ENCODE data around the gene PARD3. TPM values are rescaled to one million over a fixed set of nuclear protein-coding genes. Genes with fewer than 3 reads are reported as not detected.

PARD3 gene
- total RNA-seq, 1 experiment from 2014 or later: 44.2 TPM

GRCh38 chr10:34830217-34830822, 15.2 kb upstream of the PARD3 start:
- in situ Hi-C loops (cut with HindIII; ENCODE audit: low pct_unique_long_range_greater_than_20kb, low sequenced_read_pairs): no loop called here
- no peak for DNase-seq (ENCODE audit: low read depth, low spot score)

DNA sequence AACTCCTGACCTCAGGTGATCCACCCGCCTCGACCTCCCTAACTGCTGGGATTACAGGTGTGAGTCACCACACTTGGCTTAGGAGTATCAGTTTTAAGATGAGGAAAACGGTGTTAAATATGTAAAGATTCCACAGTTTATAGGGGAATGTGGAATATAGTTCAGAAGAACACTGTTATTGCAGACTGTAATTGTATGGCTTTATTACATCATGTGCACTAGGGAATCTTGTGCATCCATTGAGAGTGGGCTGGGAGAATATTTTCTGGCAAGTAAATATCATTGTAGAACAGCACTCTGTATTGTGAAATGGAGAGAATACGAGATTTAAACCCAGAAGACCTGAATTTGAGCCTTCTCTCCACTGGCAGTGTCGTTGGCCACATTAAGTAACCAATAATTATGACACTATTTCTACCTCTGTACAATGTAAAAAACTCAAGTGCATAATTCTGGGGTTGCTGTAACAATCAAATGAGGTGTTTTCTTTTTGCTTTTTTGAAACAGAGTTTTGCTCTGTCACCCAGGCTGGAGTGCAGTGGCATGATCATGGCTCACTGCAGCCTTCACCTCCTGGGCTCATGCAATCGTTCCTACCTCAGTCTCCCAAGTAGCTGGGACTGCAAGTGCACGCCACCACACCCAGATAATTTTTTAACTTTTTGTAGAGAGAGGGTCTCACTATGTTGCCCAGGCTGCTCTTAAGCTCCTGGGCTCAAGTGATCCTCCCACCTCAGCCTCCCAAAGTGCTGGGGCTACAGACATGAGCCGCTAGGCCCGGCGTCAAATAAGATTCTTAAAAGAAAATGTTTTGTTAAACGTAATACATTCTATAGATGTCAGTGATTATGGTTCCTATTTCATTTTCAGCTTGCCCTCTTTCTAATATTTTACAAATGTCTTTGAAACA, 12.0 kb upstream of the PARD3 start:
- no peak for DNase-seq (ENCODE audit: low read depth, low spot score)
- in situ Hi-C loops (cut with HindIII; ENCODE audit: low pct_unique_long_range_greater_than_20kb, low sequenced_read_pairs): no loop called here

GRCh38 chr10:34826221-34826620, 11.1 kb upstream of the PARD3 start:
- in situ Hi-C loops (cut with HindIII; ENCODE audit: low pct_unique_long_range_greater_than_20kb, low sequenced_read_pairs): no loop called here
- peak; percentile 22 for DNase-seq (ENCODE audit: low read depth, low spot score)

DNA sequence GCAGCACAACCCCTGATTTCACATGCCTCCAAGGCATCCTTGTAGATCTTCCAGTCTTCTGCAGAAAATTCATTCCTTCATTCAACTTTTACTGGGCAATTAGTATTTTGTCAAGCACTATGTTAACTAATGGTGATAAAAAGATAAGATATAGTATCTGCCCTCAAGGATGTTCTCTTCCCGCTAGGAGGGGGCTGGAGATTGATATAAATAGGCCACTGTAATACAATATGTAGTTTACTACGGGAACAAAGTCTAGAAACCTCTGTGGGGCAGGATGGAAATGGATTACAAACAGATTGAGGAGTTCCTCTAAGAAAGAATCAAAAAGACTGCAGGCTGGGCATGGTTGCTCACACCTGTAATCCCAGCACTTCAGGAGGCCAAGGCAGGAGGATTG, 10.3 kb upstream of the PARD3 start:
- no peak for DNase-seq (ENCODE audit: low read depth, low spot score)
- in situ Hi-C loops (cut with HindIII; ENCODE audit: low pct_unique_long_range_greater_than_20kb, low sequenced_read_pairs): no loop called here

DNA sequence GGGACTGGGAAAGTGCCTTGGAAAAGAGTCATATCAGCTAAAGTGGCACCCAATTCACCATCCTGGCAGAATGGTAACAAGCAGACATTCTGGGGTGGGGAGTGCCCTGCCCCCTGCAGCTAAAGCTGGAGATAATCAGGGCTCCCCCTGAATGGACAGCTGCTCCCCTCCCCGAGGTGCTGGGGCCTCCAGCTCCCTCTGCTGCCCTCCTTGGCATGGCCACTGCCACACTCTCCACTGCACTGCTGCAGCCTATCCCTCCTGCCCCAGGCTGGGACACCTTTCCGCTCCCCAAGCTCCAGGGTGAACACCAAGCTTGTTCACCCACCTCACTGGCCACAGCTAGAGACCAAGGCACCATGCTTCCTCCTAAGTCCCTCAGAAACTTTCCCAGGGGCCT, 9.8 kb upstream of the PARD3 start:
- peak; percentile 15 for DNase-seq (ENCODE audit: low read depth, low spot score)
- in situ Hi-C loops (cut with HindIII; ENCODE audit: low pct_unique_long_range_greater_than_20kb, low sequenced_read_pairs): no loop called here

- in situ Hi-C loops (cut with HindIII; ENCODE audit: low pct_unique_long_range_greater_than_20kb, low sequenced_read_pairs): no loop called here
- no peak for DNase-seq (ENCODE audit: low read depth, low spot score)
These were observed 6.8 kb upstream of the PARD3 start for GRCh38 chr10:34821587-34822585.

- no peak for DNase-seq (ENCODE audit: low read depth, low spot score)
- in situ Hi-C loops (cut with HindIII; ENCODE audit: low pct_unique_long_range_greater_than_20kb, low sequenced_read_pairs): no loop called here
These were observed 2.5 kb upstream of the PARD3 start for GRCh38 chr10:34817586-34817985.

- DNase-seq (ENCODE audit: low read depth, low spot score): no peak
These were observed 2.0 kb upstream of the PARD3 start for GRCh38 chr10:34817054-34817453.

DNA sequence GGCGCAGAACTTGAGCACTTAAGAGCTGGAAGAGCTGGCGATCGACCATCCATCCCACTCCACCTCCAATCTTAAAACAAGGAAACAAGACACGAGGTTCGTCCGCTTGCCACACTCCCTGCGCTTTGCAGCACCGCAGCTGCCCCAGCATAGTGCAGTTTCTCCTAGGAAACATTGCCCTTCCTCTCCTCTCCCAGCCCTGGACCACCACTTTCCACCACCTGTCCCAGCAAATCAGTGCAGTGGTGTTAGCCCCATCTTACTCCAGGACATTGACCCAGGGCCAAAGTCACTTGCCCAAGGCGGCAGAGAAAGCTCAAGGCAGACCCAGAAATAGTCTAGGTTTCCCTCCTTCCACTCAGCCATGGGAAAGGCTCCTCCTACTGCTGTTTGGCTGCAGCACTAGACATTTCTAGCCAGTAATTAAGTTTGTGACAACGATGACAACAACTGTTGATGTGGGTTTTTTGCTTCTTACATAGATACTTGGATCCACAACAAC, 1.5 kb upstream of the PARD3 start:
- in situ Hi-C loops (cut with HindIII; ENCODE audit: low pct_unique_long_range_greater_than_20kb, low sequenced_read_pairs): no loop called here
- peak; percentile 26 for DNase-seq (ENCODE audit: low read depth, low spot score)

More at GRCh38 chr10:34817054-34817453, 2.0 kb upstream of the PARD3 start:
- in situ Hi-C loops (cut with HindIII; ENCODE audit: low pct_unique_long_range_greater_than_20kb, low sequenced_read_pairs): no loop called here

DNA sequence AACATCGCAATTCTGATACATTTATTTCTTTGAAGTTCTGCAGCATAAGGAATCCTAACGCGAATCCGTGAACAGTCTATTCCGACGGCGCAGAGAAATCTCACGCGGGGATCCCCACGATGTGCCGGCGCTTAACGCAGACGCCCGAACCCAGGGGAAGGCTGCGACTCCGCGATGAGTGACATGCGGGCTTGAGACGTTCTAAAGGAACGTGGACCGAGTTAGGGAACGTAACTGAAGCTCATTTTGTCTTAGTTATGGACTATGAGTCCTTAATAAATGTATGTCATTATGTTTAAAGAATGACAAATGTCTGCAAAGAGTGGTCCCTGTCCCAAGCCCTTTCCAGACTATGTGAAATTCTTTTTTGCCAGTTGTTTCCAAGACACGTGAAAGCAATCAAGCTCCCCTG, 995 bp upstream of the PARD3 start:
- in situ Hi-C loops (cut with HindIII; ENCODE audit: low pct_unique_long_range_greater_than_20kb, low sequenced_read_pairs): no loop called here
- no peak for DNase-seq (ENCODE audit: low read depth, low spot score)

DNA sequence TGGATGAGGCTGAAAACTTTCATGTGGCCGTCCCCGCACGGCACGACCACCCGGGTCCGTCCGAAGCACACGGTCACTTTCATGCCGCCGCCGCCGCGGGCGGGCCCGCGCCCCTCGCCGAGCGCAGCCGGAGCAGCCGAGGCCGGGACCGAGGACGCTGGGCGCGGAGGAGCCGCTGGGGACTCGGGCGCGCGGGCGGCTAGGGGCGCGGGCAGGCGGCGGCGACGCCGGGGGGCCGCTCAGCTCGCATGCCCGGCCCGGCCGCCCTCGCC, 247 bp downstream of the PARD3 start:
- DNase-seq (ENCODE audit: low read depth, low spot score): no peak
- in situ Hi-C loops (cut with HindIII; ENCODE audit: low pct_unique_long_range_greater_than_20kb, low sequenced_read_pairs): no loop called here

DNA sequence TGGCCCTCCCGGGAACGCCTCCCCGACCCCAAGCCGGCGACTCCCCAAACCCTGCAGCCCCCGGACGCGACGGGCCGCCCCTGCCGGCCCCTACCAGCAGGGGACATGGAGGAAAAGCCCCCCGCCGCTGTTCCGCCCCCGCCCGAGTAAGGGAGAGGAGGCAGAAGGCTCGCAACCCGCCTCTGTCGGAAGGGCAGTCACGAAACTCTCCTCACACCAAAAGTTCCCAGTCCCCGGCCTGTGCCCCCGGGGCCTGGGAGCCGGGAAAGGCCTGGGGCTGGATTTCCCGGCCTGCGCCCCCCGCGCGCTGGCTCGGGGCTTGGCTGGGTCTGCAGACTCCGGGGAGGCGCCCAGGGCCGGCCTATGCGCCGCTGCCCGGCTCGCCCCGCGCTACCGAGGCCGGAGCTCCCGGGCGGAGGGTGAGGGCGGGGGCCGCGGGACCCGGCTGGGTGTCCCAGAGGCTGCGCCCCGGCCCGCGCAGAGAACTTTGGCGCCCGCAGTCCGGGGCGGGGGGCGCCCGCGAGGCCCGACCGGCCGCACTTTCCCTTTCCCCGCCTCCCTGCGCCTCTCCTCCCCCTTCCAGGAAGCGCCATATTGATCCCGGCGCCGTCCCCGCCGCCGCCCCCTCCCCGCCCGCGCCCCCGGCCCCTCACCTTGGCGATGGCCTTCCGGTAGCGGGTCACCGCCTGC, 728 bp downstream of the PARD3 start:
- in situ Hi-C loops (cut with HindIII; ENCODE audit: low pct_unique_long_range_greater_than_20kb, low sequenced_read_pairs): no loop called here
- DNase-seq (ENCODE audit: low read depth, low spot score): peak; percentile 26

DNA sequence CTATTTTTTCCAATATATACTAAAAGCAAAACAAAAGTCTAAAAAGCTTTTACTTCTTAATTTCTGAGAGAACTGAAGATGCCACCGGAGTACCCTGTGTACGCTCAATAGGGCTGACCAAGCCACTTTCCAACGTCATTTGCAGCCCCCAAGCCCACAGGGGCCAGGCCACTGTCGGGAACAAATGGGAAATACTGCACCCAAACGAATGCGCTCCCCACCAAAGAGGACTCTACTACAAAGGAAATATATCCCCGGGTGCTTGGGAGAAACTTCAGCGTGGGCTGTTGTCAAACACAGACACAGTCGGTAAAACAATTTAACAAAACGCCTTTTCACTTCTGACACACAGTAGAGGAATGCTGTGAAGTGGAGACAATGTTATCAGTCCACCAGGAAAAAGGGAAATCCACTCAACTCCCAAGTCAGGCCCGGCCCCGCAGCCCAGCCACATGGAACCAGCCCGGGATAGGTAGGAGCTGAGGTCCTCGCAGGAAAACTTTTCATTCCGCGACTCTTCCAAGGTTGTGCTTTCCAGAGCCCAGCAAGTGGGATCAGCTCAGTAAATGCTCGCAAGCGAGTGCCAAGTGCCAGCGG, 1.4 kb downstream of the PARD3 start:
- in situ Hi-C loops (cut with HindIII; ENCODE audit: low pct_unique_long_range_greater_than_20kb, low sequenced_read_pairs): no loop called here
- peak; percentile 9 for DNase-seq (ENCODE audit: low read depth, low spot score)

DNA sequence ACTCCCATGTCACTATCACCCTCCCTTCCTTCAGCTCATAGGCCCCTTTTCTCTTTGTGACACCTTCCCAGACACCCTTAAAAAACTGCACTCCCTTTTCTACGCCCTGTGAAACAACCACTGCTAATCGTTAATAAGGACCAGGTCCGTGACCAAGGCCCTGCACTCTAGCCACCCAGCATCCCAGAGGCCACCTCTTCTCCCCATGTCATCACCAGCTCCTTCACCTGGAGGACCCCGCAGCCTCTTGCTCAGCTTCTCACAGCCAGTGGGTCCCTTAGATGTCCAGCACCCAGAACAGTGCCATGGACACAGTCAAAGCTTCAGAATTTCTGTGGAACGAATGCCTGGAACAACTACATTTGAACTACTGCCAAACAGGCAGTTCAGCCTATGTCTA, 2.3 kb downstream of the PARD3 start:
- in situ Hi-C loops (cut with HindIII; ENCODE audit: low pct_unique_long_range_greater_than_20kb, low sequenced_read_pairs): no loop called here
- DNase-seq (ENCODE audit: low read depth, low spot score): no peak

DNA sequence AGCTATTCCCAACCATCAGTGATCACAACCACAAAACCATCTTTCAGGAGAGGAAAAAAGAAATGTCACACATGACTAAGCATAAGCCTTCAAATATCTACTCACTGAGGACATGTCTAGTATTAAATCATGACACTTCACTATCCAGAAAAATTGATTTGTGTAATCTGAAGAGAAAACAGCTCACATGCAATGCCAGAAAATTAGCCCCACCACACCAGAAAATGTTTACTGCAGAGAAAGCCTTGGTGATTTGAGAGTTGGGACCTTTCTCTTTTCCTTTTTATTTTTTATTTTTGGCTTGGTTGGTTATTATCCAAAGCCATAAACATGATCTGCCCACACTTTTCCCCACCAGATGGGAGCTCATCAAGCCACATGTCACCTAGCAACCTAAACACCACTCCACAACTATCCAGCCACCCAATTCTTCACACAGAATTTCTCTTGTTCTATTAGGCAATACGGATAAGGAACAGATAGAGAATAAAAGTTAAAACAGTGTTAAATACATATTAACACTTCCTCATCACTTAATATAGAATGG, 3.1 kb downstream of the PARD3 start:
- in situ Hi-C loops (cut with HindIII; ENCODE audit: low pct_unique_long_range_greater_than_20kb, low sequenced_read_pairs): no loop called here
- DNase-seq (ENCODE audit: low read depth, low spot score): no peak

DNA sequence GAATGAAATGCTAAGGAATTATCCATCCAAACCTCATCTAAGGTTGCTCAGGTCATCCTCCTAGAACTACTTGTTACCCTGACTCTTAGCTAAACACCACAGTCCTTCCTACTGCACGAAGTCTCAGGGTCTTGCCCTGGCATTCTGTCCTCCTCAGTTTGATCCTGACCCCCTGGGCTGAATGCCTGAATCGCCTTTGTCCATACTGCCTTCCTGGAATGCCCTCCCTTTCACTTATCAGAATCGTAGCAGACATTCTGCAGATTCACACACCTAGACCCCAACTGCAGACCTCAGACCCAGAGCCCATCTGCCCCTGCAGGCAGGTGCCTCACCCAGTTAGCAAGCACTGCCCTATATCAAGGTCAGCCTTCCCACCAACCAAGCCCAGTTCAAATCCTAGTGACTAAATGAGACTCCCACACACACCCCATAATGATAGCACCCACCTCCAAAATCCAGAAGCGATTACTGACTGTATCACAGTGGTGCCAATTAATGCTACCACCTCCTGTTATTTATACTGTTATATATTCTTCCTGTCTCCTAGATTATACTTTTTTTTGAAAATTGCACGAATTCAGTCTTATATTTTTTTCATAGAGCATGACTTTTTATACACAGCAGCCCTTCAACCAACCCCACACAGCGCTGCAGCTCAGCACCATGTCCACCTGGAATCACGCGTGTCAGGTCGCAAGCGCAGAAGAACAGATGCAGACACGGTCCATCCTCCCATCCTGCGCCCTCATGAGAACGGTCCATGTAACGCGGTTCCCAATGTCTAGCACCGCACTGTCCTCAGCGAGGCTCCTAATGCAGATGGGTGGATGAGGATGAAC, 3.7 kb downstream of the PARD3 start:
- in situ Hi-C loops (cut with HindIII; ENCODE audit: low pct_unique_long_range_greater_than_20kb, low sequenced_read_pairs): no loop called here
- DNase-seq (ENCODE audit: low read depth, low spot score): no peak
